ENCODE data around the gene GALNT12.

The GALNT12 gene

GRCh38 chr9:98805506-98806272 is 1.8 kb upstream of the GALNT12 start:
- no peak for DNase-seq

DNA sequence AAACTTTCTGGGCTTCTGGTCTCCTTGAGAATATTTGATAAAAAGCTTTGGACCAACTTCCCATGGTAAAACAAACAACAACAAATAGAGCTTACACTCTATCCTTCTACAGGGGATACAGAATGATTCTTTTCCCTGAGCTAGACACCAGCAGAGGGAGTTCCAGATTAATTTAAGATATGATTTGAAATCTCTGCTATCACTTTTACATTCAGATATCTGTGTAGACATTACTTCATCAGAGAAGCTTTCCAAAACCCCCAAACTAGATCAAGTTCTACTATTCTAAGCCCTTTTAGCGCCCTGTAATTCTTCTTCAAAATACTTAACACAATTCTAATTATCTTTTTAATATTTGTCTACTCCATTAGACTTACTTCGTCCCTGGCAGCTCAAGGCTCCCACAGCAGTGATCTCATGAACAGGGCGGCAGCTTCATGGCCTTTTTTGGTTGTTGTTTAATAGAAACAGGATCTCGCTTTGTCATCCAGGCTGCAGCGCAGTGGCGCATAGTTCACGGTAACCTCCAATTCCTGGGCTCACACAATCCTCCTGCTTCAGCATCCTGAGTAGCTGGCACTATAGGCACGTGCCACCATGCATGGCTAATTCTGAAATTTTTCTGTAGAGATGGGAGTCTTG is 955 bp upstream of the GALNT12 start:
- DNase-seq: no peak

DNA sequence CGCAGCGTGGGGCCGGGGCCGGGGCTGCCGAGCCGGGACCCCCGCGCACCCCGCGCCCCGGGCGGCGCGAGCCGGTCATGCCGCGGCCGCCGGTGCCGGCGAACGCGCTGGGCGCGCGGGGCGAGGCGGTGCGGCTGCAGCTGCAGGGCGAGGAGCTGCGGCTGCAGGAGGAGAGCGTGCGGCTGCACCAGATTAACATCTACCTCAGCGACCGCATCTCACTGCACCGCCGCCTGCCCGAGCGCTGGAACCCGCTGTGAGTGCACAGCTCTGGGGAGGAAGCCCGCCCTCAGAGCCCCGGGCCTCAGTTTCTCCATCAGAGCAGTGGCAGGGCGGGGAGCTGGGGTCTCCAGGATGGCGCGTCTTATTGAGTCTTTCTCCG is 335 bp downstream of the GALNT12 start:
- DNase-seq: peak in 1 of 2 donors; percentile 26

DNA sequence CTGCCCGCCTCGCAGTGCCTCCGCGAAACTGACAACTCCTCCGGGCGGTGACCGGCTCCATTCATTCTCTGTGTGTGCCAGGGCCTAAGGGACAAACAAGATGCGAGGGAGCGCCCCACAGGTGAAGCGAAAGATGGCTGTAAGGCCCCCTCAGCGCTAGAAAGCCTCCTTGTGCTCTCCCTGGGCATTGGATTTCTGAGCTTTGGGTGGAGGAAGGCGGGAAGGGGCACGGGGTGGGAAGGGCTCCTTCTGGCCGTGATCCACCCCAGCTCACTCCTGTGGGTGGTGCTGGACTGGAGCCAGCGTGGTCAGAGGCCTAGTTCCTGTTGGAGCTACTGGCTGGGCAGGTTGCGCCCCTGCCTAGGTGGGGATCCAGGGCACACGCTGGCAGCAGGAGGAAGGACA is 943 bp downstream of the GALNT12 start:
- DNase-seq: no peak

DNA sequence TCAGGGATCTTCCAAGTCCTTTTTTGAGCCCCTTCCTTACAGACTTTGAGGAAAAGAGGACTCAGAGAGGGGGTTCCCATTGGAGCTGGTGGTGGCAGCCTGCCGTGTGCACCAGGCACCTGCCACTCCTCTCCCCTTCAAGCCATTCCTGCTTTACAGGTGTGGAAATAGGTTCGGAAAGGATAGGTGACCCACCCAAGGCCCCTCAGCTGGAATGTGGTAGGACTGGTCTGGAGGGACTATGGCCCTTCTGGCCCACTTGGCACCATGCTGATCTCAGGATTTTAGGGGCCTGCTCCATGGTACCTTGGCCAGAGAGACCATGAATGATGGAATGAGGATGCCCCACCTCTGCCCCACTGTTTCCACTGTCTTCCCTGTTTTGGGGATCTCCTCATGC is 1.4 kb downstream of the GALNT12 start:
- no peak for DNase-seq

- no peak for DNase-seq
Observed at GRCh38 chr9:98809311-98810101, 2.0 kb downstream of the GALNT12 start.

GRCh38 chr9:98810102-98810842 is 2.8 kb downstream of the GALNT12 start:
- DNase-seq: no peak

- no peak for DNase-seq
Observed at GRCh38 chr9:98811051-98811650, 3.7 kb downstream of the GALNT12 start.

DNA sequence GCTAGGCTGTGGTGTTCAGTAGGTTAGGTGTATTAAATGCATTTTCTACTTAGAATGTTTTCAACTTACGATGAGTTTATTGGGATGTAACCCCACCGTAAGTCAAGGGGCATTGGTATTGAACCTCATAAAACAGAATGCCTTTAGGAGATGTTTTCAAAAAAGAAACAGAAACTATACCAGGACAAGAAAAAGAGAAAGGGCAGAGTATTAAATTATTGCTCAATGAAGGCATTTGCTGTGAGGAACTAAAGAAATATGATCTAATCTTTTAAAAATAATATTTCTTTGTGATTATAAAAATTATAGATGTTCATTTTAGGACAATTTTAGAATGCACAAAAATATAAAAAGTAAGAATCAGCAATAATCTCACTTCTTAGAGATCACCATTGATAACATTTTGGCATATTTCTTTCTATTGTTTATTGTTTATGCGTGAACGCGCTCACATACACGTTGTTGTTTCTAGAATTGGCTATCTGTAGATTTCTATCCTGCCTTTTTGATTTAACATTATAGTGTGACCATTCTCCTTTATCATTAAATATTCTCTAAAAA is 8.0 kb downstream of the GALNT12 start:
- no peak for DNase-seq

DNA sequence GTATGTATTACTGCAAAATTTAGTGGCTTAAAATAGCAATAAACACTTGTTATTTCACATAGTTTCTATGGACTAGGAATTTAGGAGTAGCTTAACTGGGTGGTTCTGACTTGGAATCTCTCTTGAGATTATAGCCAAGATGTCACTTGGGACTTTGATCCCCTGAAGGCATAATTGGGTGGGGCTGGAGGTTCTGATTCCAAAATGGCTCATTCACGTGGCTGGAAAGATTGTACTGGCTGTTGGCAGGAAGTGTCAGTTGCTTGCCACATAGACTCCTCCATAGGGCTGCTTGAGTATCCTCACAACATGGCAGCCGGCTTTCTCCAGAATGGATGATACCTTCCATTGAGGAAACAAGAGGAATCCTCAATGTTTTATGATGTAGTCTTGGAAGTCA is 11.3 kb downstream of the GALNT12 start:
- no peak for DNase-seq

- DNase-seq: no peak
Observed at GRCh38 chr9:98819231-98819630, 11.8 kb downstream of the GALNT12 start.

DNA sequence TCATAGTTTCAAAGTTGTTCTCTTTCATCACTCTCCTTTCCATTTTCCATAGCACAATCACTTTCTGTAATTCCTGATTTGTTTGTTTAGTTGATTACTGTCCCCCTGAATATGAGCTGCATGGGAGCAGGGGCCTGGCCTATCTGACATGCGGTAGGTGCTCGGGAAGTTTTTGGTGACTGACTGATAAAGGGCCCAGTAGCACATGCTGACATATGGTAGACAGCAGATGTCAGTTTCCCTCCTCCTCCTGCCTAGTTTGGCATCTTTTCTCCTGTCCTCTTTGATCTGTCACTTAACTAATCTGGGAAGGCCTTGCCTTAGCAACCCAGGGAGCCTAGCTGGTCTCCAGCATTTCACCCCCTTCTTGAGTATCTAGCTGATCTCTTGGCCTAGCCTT is 14.4 kb downstream of the GALNT12 start:
- no peak for DNase-seq

GRCh38 chr9:98822661-98823060 is 15.2 kb downstream of the GALNT12 start:
- no peak for DNase-seq

DNA sequence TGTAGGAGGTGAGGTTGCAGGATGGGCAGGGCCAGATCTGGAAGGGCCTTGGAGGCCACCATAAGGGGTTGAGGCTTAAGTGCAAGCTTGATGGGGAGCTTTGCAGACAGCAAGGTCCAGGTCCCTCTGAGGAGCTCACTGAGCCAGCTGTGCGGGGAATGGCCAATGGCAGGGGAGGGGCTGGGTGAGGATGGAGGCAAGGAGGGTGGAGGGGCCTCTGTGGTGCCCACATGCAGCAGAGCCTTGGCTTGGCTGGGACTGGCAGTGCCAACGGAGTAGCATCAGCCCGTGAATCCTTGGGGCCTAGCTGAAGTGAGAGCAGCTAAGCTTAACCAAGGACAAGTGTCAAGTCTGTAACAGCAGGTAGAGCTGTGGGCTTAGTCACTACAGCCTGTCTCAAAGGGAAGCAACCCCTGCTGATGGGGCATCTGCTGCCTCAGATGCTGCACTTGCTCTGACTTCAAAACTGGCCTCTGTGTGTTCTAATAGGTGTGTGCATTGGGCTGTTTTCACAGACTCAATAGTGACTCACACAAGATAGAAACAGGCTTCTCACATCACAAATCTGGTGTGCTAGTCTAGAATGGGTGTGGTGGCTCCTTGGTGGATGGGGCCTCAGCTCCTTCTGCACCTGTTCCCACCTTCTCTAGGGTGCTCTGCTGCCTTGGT is 16.3 kb downstream of the GALNT12 start:
- DNase-seq: no peak

GRCh38 chr9:98825414-98825813 is 17.9 kb downstream of the GALNT12 start:
- DNase-seq: no peak

DNA sequence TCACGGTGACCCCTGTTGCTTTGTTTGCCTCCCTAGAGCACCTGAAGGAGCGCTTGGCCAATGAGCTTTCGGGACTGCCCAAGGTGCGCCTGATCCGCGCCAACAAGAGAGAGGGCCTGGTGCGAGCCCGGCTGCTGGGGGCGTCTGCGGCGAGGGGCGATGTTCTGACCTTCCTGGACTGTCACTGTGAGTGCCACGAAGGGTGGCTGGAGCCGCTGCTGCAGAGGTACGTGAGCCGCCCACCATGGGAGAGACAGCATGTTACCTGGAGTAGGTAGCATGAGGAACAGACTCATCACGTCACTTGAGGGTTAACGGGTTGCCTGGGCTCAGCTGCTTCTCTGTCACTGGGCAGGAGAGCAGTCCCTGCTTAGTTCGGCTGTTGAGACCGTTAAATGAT is 19.2 kb downstream of the GALNT12 start:
- DNase-seq: no peak

DNA sequence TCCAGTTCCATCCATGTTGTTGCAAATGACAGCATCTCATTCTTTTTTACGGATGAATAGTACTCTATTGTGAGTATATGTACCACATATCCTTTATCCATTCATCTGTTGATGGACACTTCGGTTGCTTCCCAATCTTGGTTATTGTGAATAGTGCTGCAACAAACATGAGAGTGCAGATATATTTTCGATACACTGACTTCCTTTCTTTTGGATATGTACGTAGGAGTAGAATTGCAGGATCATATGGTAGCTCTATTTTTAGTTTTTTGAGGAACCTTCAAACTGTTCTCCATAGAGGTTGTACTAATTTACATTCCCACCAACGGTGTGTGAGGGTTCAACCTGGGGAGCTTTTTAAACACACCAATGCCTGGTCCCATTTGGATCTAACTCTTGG is 22.3 kb downstream of the GALNT12 start:
- DNase-seq: no peak

GRCh38 chr9:98830554-98830953 is 23.1 kb downstream of the GALNT12 start:
- DNase-seq: no peak

- no peak for DNase-seq
Observed at GRCh38 chr9:98831696-98832095, 24.2 kb downstream of the GALNT12 start.

GRCh38 chr9:98832768-98833089 is 25.3 kb downstream of the GALNT12 start:
- DNase-seq: no peak

GRCh38 chr9:98833090-98833956 is 25.9 kb downstream of the GALNT12 start:
- no peak for DNase-seq

All from CD4-positive, alpha-beta T cell treated with Interleukin-4 for 1 hour (primary cell).